NB4 (cell line): ENCODE data around the gene TM9SF2.

Experiments
- CTCF ChIP-seq: IDR thresholded peaks from one replicate; pipeline ENCODE4 v1.5.1; 2012; ENCODE audit warnings: low read depth, low read length
- MYC ChIP-seq: IDR thresholded peaks from 2 replicates; pipeline ENCODE4 v1.6.1; 2011; ENCODE audit warnings: low read depth, low read length
- POLR2A ChIP-seq: IDR thresholded peaks from 2 replicates; pipeline ENCODE4 v1.6.1; 2011; ENCODE audit warnings: mild to moderate bottlenecking; ENCODE audit not compliant: insufficient read length; ENCODE audit errors: extremely low read depth
- TF ChIP-seq, protein P1 (sequence below): IDR thresholded peaks from 2 replicates; pipeline ENCODE4 v1.6.1; 2011; ENCODE audit warnings: low read depth, low read length

DNA sequence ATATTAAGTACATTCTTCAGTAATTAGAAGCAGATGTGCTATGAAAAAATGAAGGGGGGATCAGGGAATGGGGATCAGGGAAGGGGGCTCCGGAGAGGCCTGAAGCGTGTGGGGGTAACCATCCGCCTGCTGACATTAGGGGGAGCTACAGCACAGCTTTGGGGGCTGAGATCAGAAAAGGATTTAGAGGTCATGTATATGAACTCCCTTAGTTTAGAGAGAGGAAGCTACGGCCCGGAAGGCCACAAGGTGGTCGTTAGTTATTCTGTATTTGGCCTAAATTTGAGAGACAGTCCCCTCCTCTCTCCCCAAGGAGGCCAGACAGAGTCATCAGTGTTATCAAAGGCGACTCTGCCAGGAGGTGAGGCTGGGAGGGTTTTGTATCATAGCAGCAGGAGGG lies 99.0 kb downstream of the TM9SF2 start:
- TF ChIP-seq CTCF, result peak; percentile 38
- TF ChIP-seq, protein P1, sequence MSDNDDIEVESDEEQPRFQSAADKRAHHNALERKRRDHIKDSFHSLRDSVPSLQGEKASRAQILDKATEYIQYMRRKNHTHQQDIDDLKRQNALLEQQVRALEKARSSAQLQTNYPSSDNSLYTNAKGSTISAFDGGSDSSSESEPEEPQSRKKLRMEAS, result no peak
- no peak for TF ChIP-seq POLR2A
- TF ChIP-seq MYC, result no peak
